A673 (cell line): ENCODE data around the gene USP20. TPM values are rescaled to one million over a fixed set of nuclear protein-coding genes. Genes with fewer than 3 reads are reported as not detected.

Experiments
- BruUV-seq: library from RNA; stranded (reverse); fragments of 400-500 nt; replicated peaks from 2 replicates; lab custom pipeline; 2021; lab: Mats Ljungman, UMichigan
- CTCF ChIA-PET: fragments of 300-600 bp; sonication (Branson Sonifier 250); formaldehyde crosslinking; loops from one replicate; lab custom pipeline; 2022; ENCODE audit warnings: antibody characterized with exemption; lab: Charles Lee
- POLR2A ChIA-PET: fragments of 300-600 bp; sonication (Branson Sonifier 250); formaldehyde crosslinking; loops from one replicate; lab custom pipeline; 2022; ENCODE audit warnings: antibody characterized with exemption; ENCODE audit not compliant: low non-redundant PET; lab: Charles Lee
- DNase-seq: peaks from one replicate; pipeline ENCODE4 v3.0.0-alpha.2; 2015; ENCODE audit warnings: low spot score
- H3K27ac ChIP-seq: fragments of 200-600 bp; sonication (generic); 2 replicates; pipeline ENCODE4 v1.5.1; 2016; ENCODE audit warnings: mixed run types, low read depth, mild to moderate bottlenecking, mixed read lengths, antibody characterized with exemption, low read length; ENCODE audit not compliant: poor library complexity, severe bottlenecking
- H3K27me3 ChIP-seq: fragments of 200-600 bp; sonication (generic); replicated peaks from 2 replicates; pipeline ENCODE4 v1.6.1; 2017; ENCODE audit warnings: mixed run types, low read depth, mild to moderate bottlenecking, mixed read lengths, antibody characterized with exemption, low read length; ENCODE audit not compliant: insufficient read depth, poor library complexity
- H3K36me3 ChIP-seq: fragments of 200-600 bp; sonication (generic); 2 replicates; pipeline ENCODE4 v1.6.1; 2016; ENCODE audit warnings: mixed run types, mild to moderate bottlenecking, mixed read lengths, antibody characterized with exemption, low read length; ENCODE audit not compliant: insufficient read depth, poor library complexity, severe bottlenecking
- H3K4me1 ChIP-seq: fragments of 200-600 bp; sonication (generic); 2 replicates; pipeline ENCODE4 v1.6.1; 2017; ENCODE audit warnings: mixed run types, mild to moderate bottlenecking, mixed read lengths, antibody characterized with exemption, low read length; ENCODE audit not compliant: insufficient read depth, poor library complexity, severe bottlenecking
- H3K4me3 ChIP-seq: fragments of 200-600 bp; sonication (generic); 2 replicates; pipeline ENCODE4 v1.5.1; 2016; ENCODE audit warnings: low read depth, mixed run types, mild to moderate bottlenecking, mixed read lengths, low read length; ENCODE audit not compliant: poor library complexity, severe bottlenecking
- H3K9me3 ChIP-seq: fragments of 200-600 bp; sonication (generic); 2 replicates; pipeline ENCODE4 v1.6.1; 2016; ENCODE audit warnings: mixed run types, low read depth, mild to moderate bottlenecking, mixed read lengths, antibody characterized with exemption, low read length; ENCODE audit not compliant: poor library complexity, severe bottlenecking
- CTCF ChIP-seq: fragments of 300-800, 200-600 bp; sonication (generic); conservative IDR thresholded peaks from 2 replicates; pipeline ENCODE4 v1.5.1; 2017; ENCODE audit warnings: low read depth, mild to moderate bottlenecking, antibody characterized with exemption, low read length, moderate library complexity, mixed read lengths
- EZH2 ChIP-seq: fragments of 200-600 bp; sonication (generic); IDR thresholded peaks from 2 replicates; pipeline ENCODE4 v1.6.1; 2017; ENCODE audit warnings: borderline replicate concordance, low read depth, mild to moderate bottlenecking, mixed read lengths, antibody characterized with exemption, low read length; ENCODE audit not compliant: poor library complexity, severe bottlenecking
- intact Hi-C: fragments of 100-400 bp; cut with micrococcal nuclease; formaldehyde crosslinking; loops from one replicate; pipeline ENCODE4 v1.10.0; 2022; ENCODE audit not compliant: unreplicated experiment
- total RNA-seq: library from RNA; stranded (reverse); gene quantifications from 2 replicates; pipeline ENCODE4 v1.2.3, GENCODE V29; 2021

The USP20 gene
- total RNA-seq, 1 experiment from 2014 or later: 17.1 TPM

GRCh38 chr9:129839324-129840023 lies 4.2 kb downstream of the USP20 start:
- TF ChIP-seq CTCF (no peak), EZH2 (no peak)
- Histone ChIP-seq H3K36me3 (no peaks in the 10 kb centered on the region), H3K4me3 (no peak overlapping the region), H3K27ac (no peak overlapping the region), H3K4me1 (peaks cover 6% of the 10 kb centered on the region), H3K9me3 (no peaks in the 10 kb centered on the region), H3K27me3 (no peaks in the 10 kb centered on the region)
- DNase-seq: no peak
- no TSS peak for BruUV-seq
- CTCF ChIA-PET: no interaction called here
- POLR2A ChIA-PET: no interaction called here
- intact Hi-C loops: no loop called here

- no peak for TF ChIP-seq EZH2
- TF ChIP-seq CTCF: no peak
- Histone ChIP-seq H3K4me1 (peaks cover 6% of the 10 kb centered on the region), H3K36me3 (no peaks in the 10 kb centered on the region), H3K4me3 (no peak overlapping the region), H3K27ac (no peak overlapping the region), H3K9me3 (no peaks in the 10 kb centered on the region), H3K27me3 (no peaks in the 10 kb centered on the region)
- no TSS peak for BruUV-seq
- intact Hi-C loops: no loop called here
- no peak for DNase-seq
- ChIA-PET CTCF (no interaction called here), POLR2A (no interaction called here)
These were observed 4.8 kb downstream of the USP20 start for GRCh38 chr9:129840034-129840433.

GRCh38 chr9:129841071-129841470 lies 5.8 kb downstream of the USP20 start:
- intact Hi-C loops: no loop called here
- ChIA-PET CTCF (no interaction called here), POLR2A (no interaction called here)
- DNase-seq: no peak
- no TSS peak for BruUV-seq
- peaks cover 5% of the 10 kb centered on the region for H3K4me1 ChIP-seq
- H3K27ac ChIP-seq: no peak overlapping the region
- H3K4me3 ChIP-seq: no peak overlapping the region
- H3K36me3 ChIP-seq: no peaks in the 10 kb centered on the region
- H3K9me3 ChIP-seq: no peaks in the 10 kb centered on the region
- no peaks in the 10 kb centered on the region for H3K27me3 ChIP-seq
- TF ChIP-seq EZH2 (no peak), CTCF (no peak)
